Stimulated activated CD4-positive, alpha-beta T cell treated with anti-CD3 and anti-CD28 coated beads, Interleukin-15, amount 100 ng/mL, for 1 hour (primary cell): ENCODE data around the gene HLA-DPB1.
"Not testable (repeated sequence)": the region's sequence is repeated elsewhere in the genome, so short reads cannot be mapped to it uniquely, and the experiment has no call there.

Source experiments
- DNase-seq, 2 donors: peaks; one replicate each; pipeline ENCODE4 v3.0.0-alpha.2; 2020; ENCODE audit warnings: low read depth in 1 of 2, low spot score in 1 of 2

HLA-DPB1 gene

DNA sequence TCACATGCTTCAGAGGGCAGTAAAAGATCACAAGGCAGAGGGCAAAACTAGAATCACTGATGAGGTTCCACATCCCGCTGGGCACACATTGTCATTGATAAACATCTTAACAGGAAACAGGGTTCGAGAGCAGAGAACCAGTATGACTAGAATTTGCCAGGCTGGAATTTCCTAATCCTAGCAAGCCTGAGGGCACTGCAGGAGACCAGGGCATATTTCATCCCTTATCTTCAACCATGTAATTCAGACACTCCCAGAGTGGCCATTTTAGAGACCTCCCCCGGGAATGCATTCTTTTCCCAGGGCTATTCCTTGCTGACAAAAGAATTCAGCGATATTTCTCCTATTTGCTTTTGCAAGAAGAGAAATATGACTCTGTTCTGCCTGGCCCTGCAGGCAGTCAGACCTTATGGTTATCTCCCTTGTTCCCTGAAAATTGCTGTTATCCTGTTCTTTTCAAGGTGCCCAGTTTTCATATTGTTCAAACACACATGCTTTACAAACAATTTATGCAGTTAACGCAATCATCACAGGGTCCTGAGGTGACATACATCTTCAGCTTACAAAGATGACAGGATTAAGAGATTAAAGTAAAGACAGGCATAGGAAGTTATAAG, 25.4 kb downstream of the HLA-DPB1 start:
- DNase-seq = not testable (repeated sequence)

DNA sequence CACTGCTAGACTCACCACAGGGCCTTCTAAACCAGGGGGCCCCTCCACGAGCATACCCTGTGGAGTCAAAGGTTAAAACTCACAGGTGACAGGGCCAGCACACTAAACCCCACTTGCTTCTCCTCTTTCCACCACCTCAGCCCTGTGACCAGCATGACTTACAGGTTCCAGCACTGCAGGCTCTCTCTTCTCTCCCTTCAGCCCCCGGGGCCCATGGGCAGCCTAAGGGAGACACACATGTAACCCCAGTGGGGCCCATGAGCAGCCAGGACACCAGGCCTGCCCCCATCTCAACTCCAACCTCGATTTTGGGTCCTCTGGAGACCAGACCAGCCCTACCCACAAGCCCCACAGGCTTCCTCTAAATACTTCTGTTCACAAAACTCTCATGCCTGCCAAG, 28.0 kb downstream of the HLA-DPB1 start:
- DNase-seq = no peak

DNA sequence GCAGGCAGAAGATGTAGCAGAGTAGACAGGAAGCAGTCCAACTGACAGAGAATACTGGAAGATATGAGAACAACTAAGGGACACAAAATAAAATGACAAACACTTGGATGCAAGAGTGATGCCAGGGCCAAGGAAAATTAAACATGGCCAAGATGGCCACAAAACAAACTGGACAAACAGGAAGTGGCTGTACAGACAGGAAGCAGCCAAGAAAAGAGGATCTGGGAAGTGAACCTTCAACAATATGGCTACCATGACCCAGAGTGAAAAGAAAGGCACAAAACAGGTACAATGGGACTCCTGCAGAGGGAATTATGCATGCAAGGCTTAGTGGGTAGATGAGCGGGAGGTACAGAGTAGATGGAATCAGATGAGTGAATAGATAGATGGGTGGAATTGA, 29.1 kb downstream of the HLA-DPB1 start:
- DNase-seq = no peak

- no peak for DNase-seq
Observed at GRCh38 chr6:33105386-33105785, 29.6 kb downstream of the HLA-DPB1 start.

DNA sequence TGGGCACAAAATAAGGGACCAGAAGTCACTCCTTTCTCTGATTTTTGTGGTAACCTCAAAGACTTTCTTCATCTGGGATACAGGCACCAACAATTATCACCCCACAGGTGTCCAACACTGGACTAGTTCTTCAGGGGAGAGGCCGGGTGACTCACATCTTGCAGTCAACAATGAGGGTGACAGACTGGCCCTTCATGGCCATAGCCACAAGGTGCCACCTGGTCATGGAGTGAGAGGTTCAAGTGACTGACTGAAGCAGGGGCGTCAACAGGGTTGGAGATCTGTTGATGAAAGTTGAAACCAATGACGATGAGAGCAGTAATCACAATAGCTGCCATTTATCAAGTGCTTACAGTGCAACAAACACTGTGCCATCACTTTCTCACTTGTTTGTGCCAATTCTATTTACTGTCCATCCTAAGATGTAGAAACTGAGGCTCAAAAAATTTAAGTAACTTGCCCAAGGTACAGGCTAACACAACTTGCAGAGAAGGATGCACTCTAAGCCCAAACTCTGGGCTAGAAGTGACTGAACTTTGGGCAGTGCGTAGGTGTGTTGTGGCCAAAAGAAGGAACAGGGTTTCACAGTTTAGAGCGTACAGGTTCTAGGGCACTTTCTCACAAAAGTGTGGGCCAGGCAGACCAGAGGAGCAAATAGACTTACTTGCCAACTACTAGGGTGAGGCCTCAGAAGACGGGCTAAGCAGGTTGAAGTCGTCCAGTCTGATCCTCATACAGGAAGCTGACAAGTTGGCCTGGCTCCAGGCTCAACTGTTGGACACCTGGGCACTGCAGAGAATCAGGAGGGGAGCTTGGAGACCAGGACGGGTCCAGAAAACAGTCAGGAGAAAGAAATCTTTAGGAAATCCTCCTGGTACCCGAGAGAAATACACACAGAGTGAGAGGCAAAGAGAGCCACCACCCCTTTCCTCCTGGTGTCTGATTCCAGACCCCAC, 30.4 kb downstream of the HLA-DPB1 start:
- DNase-seq = no peak

GRCh38 chr6:33107641-33108040, 31.9 kb downstream of the HLA-DPB1 start:
- no peak for DNase-seq

GRCh38 chr6:33108307-33108706, 32.5 kb downstream of the HLA-DPB1 start:
- DNase-seq = no peak

GRCh38 chr6:33112148-33112547, 36.4 kb downstream of the HLA-DPB1 start:
- DNase-seq = no peak

- no peak for DNase-seq
Observed at GRCh38 chr6:33113755-33114154, 38.0 kb downstream of the HLA-DPB1 start.

GRCh38 chr6:33114406-33114805, 38.6 kb downstream of the HLA-DPB1 start:
- DNase-seq = no peak

DNA sequence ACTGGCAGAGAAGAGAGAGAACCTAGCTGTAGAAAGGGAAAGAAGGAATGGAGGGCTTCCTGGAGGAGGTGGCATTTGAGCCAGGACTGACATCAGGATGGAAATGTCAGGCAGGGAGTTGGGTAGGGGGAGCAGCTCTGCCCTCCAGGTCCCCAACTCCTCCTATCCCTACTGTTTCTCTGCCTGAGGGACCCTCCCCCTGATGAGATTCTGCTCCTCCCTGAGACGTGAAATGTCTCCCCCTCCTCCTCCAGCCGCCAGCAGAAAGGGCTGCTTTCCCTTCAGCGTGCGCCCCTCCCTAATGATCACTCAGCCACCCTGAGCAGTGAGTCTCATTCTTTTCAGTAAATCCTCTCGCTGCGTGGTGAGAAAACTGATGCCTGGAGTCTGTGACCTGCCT, 40.6 kb downstream of the HLA-DPB1 start:
- DNase-seq = no peak

GRCh38 chr6:33116841-33117711, 41.3 kb downstream of the HLA-DPB1 start:
- no peak for DNase-seq

DNA sequence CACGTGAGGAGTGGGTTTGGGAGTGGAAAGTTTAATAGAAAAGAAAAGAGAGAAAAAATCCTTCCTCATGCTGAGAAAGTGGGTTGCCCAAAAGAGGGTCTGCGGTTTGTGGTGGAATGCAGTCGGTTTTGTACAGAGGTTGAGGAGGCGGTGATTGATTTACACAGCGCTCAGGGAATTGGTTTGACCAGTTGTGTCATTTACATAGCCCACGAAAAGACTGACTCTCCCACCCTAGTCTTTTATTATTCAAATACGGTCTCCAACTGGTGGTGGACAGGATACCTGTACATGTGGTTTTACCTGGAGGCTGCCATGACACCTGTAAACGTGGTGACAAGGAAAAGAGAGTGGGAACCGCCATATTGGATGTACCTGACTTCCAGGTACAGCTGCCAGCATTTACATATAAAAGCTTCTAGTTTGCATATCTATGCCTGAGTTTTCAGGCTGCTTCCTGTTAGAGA, 42.1 kb downstream of the HLA-DPB1 start:
- no peak for DNase-seq

DNA sequence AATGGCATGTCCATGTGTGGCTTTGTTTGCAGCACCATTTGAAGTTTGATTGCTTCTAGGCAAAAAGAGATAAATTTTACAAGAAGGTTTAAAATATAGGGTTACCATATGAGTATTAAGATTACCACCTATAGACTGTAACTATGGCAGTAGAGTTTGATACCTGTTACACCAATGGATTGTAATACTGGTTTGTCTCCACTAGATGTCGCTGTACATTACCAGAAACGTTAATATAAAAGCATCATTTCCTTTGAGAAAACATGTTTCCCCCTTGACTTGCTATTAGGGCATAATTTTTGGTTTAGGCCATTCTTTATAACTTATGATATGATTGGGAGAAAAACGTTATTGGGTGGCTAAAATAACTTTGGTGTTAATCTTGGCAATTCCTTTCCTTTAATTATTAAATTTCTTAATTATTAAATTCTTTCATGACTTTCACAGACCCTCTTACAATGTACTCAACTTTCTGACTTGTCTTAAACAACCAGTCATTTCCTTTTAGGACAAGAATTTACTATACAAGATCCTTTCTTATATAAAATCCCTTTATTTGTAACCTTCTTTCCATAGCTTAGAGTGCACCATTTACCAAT, 42.8 kb downstream of the HLA-DPB1 start:
- DNase-seq = no peak

- no peak for DNase-seq
Observed at GRCh38 chr6:33120001-33120400, 44.2 kb downstream of the HLA-DPB1 start.

GRCh38 chr6:33123181-33123580, 47.4 kb downstream of the HLA-DPB1 start:
- no peak for DNase-seq

- no peak for DNase-seq
Observed at GRCh38 chr6:33123732-33124524, 48.1 kb downstream of the HLA-DPB1 start.

- no peak for DNase-seq
Observed at GRCh38 chr6:33124525-33124901, 48.7 kb downstream of the HLA-DPB1 start.

DNA sequence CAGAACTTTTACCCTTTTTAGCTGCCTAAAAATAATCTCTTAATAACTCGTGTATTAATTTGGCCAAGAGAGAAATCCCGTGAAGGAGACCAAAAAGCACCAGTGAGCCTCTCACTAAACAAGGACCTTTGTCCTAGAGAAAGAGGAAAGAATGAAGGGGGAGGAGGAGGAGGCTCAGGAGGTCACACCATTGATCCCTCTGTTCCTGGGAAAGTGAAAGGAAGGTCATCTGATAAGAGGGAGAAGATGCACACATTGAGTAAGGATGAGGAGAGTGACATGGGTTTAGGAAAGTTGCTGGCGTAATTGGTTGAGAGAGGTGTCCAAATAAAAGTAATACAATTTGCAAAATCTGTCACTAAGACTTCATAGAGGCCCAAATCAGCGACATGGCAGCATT, 49.2 kb downstream of the HLA-DPB1 start:
- DNase-seq = no peak

- peak in 1 of 2 donors; percentile 28 for DNase-seq
Observed at GRCh38 chr6:33126101-33126714, 50.4 kb downstream of the HLA-DPB1 start.
